ENCODE data around the gene FAM181A. TPM values are rescaled to one million over a fixed set of nuclear protein-coding genes. Genes with fewer than 3 reads are reported as not detected.

Gene FAM181A
- total RNA-seq, 1 experiment from 2014 or later = not detected

DNA sequence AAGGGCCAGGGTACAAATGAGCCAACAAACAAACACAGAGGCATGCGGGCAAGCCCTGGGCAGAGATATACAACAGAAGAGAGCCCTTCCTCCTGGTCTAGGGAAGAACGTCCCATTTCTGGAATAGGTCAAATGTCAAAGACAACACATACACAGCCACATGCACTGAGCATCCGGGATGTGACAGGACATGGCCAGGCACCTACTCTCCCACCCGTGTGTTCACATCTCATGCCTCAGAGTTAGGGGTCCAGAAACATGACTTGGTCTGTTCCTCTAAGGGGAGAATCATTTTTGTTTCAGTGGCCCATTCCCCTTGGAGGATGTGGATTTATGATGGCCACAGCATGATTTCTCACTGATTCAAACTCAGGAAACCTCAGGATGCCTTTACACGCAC, 50.0 kb downstream of the FAM181A start:
- H3K9me3 ChIP-seq (ENCODE audit: low read depth, low read length, poor library complexity, severe bottlenecking) = no peaks in the 10 kb centered on the region
- no peaks in the 10 kb centered on the region for H3K27me3 ChIP-seq (replicated peaks; ENCODE audit: insufficient read depth, low read depth, low read length, poor library complexity)
- no peaks in the 10 kb centered on the region for H3K36me3 ChIP-seq (ENCODE audit: insufficient read depth, low read length, poor library complexity, severe bottlenecking)
- ChIA-PET CTCF (no interaction called here), POLR2A (ENCODE audit: low non-redundant PET) (no interaction called here)
- DNase-seq (ENCODE audit: low spot score) = no peak
- TF ChIP-seq, protein P1, sequence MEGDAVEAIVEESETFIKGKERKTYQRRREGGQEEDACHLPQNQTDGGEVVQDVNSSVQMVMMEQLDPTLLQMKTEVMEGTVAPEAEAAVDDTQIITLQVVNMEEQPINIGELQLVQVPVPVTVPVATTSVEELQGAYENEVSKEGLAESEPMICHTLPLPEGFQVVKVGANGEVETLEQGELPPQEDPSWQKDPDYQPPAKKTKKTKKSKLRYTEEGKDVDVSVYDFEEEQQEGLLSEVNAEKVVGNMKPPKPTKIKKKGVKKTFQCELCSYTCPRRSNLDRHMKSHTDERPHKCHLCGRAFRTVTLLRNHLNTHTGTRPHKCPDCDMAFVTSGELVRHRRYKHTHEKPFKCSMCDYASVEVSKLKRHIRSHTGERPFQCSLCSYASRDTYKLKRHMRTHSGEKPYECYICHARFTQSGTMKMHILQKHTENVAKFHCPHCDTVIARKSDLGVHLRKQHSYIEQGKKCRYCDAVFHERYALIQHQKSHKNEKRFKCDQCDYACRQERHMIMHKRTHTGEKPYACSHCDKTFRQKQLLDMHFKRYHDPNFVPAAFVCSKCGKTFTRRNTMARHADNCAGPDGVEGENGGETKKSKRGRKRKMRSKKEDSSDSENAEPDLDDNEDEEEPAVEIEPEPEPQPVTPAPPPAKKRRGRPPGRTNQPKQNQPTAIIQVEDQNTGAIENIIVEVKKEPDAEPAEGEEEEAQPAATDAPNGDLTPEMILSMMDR (conservative IDR thresholded peaks at IDR 0.05; ENCODE audit: low read depth, low read length) = no peak
- no peak for TF ChIP-seq EZH2 (IDR thresholded peaks at IDR 0.05; ENCODE audit: borderline replicate concordance, low read depth, low read length, poor library complexity, severe bottlenecking)
- intact Hi-C loops (cut with micrococcal nuclease; ENCODE audit: unreplicated experiment) = no loop called here
- no TSS peak for BruUV-seq (replicated peaks)
- no peak overlapping the region for H3K27ac ChIP-seq (ENCODE audit: low read depth, low read length, poor library complexity, severe bottlenecking)
- no peak overlapping the region for H3K4me3 ChIP-seq (ENCODE audit: low read depth, low read length, poor library complexity, severe bottlenecking)
- H3K4me1 ChIP-seq (ENCODE audit: insufficient read depth, low read length, poor library complexity, severe bottlenecking) = no peaks in the 10 kb centered on the region

DNA sequence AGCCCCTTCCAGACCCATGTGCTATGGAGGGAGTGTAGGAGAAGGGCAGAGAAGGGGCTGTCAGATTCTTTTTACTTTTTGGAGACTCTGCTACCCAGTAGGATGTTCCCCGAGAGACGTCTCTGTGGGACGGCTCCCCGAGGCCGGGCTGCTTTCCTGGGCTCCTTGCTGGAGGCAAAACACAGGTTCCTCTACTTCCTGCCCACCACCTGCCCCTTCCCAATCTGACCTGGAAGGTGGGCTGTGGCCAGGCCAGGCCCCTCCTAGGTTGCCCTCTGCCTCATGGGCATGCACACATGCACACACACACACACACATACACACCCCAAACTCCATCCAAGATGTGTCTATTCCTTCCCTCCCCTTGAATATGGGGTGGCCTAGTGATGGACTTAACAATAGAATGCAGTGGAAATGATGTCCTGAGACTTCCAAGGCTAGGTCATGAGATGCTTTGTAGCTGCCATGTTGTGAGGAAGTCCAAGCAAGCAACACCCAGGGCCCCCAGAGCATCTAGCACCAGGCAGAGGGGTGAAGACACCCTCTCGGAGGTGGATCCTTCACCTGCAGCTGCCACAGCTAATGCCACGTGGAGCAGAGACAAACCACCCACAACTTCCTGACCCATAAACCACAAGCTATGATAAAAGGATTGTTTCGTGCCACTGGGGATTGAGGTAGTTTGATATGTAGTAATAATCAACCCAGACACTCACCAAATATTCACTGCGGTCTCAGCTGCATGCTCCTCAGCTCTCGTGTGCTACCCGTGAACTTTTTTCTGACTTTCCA, 50.8 kb downstream of the FAM181A start:
- intact Hi-C loops (cut with micrococcal nuclease; ENCODE audit: unreplicated experiment) = no loop called here
- ChIA-PET POLR2A (ENCODE audit: low non-redundant PET) (no interaction called here), CTCF (no interaction called here)
- DNase-seq (ENCODE audit: low spot score) = no peak
- no peak for TF ChIP-seq EZH2 (IDR thresholded peaks at IDR 0.05; ENCODE audit: borderline replicate concordance, low read depth, low read length, poor library complexity, severe bottlenecking)
- TF ChIP-seq, protein P1 (conservative IDR thresholded peaks at IDR 0.05; ENCODE audit: low read depth, low read length) = no peak
- Histone ChIP-seq H3K4me1 (ENCODE audit: insufficient read depth, low read length, poor library complexity, severe bottlenecking) (no peaks in the 10 kb centered on the region), H3K27me3 (replicated peaks; ENCODE audit: insufficient read depth, low read depth, low read length, poor library complexity) (no peaks in the 10 kb centered on the region), H3K36me3 (ENCODE audit: insufficient read depth, low read length, poor library complexity, severe bottlenecking) (no peaks in the 10 kb centered on the region), H3K9me3 (ENCODE audit: low read depth, low read length, poor library complexity, severe bottlenecking) (no peaks in the 10 kb centered on the region), H3K4me3 (ENCODE audit: low read depth, low read length, poor library complexity, severe bottlenecking) (no peak overlapping the region), H3K27ac (ENCODE audit: low read depth, low read length, poor library complexity, severe bottlenecking) (no peak overlapping the region)
- no TSS peak for BruUV-seq (replicated peaks)

DNA sequence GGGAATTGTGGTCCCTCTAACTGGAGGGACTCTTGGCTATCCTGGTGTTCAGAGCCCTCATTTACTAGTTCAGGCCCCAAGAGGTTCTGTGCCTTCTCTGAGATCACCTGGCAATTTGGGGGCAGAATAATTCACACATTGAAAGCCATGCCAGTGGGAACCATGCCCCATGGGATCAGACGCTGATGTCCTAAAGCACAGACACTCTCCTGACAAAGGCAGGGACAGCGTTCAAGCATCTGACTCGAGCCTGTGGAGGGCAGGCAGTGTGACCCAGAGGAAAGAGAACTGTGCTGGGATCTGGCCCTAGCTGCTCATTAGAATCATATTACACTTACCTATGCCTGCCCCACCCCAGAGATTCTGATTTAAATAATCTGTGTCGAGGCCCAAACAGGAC, 51.6 kb downstream of the FAM181A start:
- H3K27ac ChIP-seq (ENCODE audit: low read depth, low read length, poor library complexity, severe bottlenecking) = no peak overlapping the region
- ChIA-PET POLR2A (ENCODE audit: low non-redundant PET) (no interaction called here), CTCF (no interaction called here)
- TF ChIP-seq, protein P1 (conservative IDR thresholded peaks at IDR 0.05; ENCODE audit: low read depth, low read length) = no peak
- no peak for TF ChIP-seq EZH2 (IDR thresholded peaks at IDR 0.05; ENCODE audit: borderline replicate concordance, low read depth, low read length, poor library complexity, severe bottlenecking)
- H3K27me3 ChIP-seq (replicated peaks; ENCODE audit: insufficient read depth, low read depth, low read length, poor library complexity) = no peaks in the 10 kb centered on the region
- no peaks in the 10 kb centered on the region for H3K9me3 ChIP-seq (ENCODE audit: low read depth, low read length, poor library complexity, severe bottlenecking)
- no peak overlapping the region for H3K4me3 ChIP-seq (ENCODE audit: low read depth, low read length, poor library complexity, severe bottlenecking)
- H3K4me1 ChIP-seq (ENCODE audit: insufficient read depth, low read length, poor library complexity, severe bottlenecking) = no peaks in the 10 kb centered on the region
- no peak for DNase-seq (ENCODE audit: low spot score)
- H3K36me3 ChIP-seq (ENCODE audit: insufficient read depth, low read length, poor library complexity, severe bottlenecking) = no peaks in the 10 kb centered on the region
- BruUV-seq (replicated peaks) = no TSS peak
- intact Hi-C loops (cut with micrococcal nuclease; ENCODE audit: unreplicated experiment) = no loop called here

Small RNA genes within 50 kb of the gene (microRNA-seq; reads per million reads assigned to microRNA genes)
- gene MIR4506 = not detected

Other genes with a start within 250 kb of the FAM181A start
- 0.09 and 0.20 TPM in 2 replicates for gene PRIMA1, start 138.9 kb upstream of the FAM181A start, total RNA-seq (2021)
- gene ASB2, start 49.2 kb downstream of the FAM181A start, total RNA-seq (2021) = not detected in 2 replicates
- gene CCDC197, start 70.0 kb downstream of the FAM181A start, total RNA-seq (2021) = not detected in 2 replicates
- gene OTUB2, start 99.0 kb downstream of the FAM181A start, total RNA-seq (2021) = 1.1 and 2.3 TPM in 2 replicates
- gene DDX24, start 153.9 kb downstream of the FAM181A start, total RNA-seq (2021) = 195 and 203 TPM in 2 replicates
- 14.7 and 17.5 TPM in 2 replicates for gene IFI27L1, start 154.0 kb downstream of the FAM181A start, total RNA-seq (2021)
- gene IFI27, start 183.4 kb downstream of the FAM181A start, total RNA-seq (2021) = 3.7 and 4.9 TPM in 2 replicates
- gene IFI27L2, start 202.3 kb downstream of the FAM181A start, total RNA-seq (2021) = 12.4 and 13.4 TPM in 2 replicates
- gene PPP4R4, start 247.0 kb downstream of the FAM181A start, total RNA-seq (2021) = 0.88 and 1.2 TPM in 2 replicates